Stimulated activated CD4-positive, alpha-beta T cell treated with anti-CD3 and anti-CD28 coated beads, Interleukin-15, amount 100 ng/mL, for 24 hours (primary cell): ENCODE measurements around the gene RNF152.
"Not testable (repeated sequence)": the region's sequence is repeated elsewhere in the genome, so short reads cannot be mapped to it uniquely, and the experiment has no call there.

Experiments used
- DNase-seq: peaks from one replicate; pipeline ENCODE4 v3.0.0-alpha.2; 2020

The RNF152 gene

GRCh38 chr18:61808286-61808685 lies 84.5 kb downstream of the RNF152 start:
- no peak for DNase-seq

- no peak for DNase-seq
Observed at GRCh38 chr18:61803393-61803792, 89.4 kb downstream of the RNF152 start.

DNA sequence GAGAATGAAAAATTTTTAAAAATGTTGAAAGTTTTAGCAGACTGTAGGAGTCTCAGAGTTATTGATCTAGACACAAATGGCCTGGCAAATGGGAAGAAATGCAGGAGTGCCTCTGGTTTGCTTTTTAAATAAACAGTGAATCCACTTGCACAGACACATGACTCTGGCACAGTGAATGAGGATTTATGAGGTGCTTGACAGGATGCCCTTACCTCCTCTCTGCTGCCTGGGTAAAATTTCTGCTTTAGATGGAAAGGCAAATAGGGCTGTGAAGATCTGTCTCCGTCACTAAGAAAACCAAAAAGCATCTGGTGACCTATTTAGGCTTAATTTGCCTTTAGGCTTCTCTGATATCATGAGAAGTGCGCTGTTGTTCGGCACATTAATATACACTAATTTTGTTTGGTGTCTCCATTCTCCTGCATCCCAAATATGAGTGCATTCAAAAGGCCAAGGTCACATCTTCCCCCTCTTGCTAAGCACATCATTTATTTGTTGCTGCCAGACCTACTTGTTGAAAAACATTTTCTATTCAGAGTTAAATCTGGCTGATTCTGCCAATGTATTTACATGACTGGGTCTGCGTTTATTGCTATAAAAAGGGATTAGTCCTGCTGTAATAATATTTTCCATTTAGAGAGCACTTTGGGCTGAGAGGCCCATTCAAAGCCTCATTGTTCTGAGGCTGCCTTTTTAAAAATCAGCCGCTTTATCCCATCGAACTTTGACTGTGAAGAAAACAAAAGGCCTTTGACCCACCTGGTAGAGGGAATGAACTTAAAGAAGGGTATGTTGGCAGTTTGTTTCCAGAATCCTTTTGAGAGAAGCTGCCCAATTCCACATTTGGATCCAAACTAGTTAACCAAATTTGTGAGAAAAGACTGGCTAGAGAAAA lies 94.9 kb downstream of the RNF152 start:
- no peak for DNase-seq

DNA sequence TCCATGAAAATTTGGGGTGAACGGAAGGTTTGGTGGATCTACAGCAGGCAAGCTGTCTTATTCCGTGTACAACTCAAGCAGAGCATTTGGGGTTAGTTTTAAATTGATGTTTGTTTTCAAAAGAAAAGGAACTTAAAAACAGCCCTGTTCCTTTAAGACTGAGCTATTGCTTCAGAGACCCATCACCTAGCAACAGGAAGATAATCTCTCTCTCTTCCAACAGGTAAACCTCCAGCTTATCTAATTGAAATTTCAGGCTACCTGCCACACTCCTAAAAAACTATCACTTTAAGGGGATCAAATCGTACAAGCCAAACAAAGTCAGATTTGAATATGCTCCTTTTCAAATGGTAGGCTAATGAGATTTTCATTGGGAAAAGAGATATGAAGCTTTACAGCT lies 101.8 kb downstream of the RNF152 start:
- no peak for DNase-seq

GRCh38 chr18:61787011-61787670 lies 105.7 kb downstream of the RNF152 start:
- DNase-seq: not testable (repeated sequence)

DNA sequence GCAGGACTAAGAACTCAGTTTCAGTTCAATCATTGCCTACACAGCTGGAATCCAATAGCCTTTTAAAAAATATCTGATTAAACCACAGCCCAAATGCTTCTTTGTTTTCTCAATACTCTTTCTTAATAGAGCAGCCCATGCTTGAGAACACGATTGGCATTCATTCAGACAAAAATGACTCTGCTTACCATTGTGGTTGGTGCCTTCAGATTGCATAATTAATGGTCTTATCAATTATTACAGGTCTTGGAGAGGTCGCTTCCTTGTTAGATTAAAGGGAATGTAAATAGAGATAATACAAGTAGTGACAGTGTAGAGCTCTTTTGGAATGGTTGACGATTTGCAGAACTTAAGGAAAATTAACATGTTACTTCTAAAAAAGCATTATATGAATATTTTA lies 107.2 kb downstream of the RNF152 start:
- DNase-seq: no peak

GRCh38 chr18:61784834-61785233 lies 108.0 kb downstream of the RNF152 start:
- DNase-seq: no peak

DNA sequence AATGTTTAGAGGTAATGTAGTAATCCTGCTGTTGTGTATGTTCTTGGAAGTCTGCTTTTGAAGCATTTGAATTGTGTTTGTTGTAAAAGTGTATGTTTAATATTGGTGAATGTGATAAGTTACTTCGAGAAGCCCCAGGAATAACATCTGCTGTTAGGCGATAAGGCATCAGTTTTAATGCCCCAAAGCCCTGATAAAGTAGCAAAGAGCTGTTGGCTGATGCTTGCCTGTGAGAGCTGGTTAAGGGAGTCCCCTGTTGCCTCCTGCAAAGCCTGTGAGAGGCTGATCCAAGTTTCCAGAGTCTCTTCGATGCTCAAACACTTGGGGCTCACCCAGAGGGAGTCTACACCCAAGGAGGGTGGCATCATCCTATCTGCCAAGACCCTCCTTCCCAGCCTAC lies 110.3 kb downstream of the RNF152 start:
- DNase-seq: no peak

- DNase-seq: not testable (repeated sequence)
Observed at GRCh38 chr18:61776201-61776600, 116.6 kb downstream of the RNF152 start.

DNA sequence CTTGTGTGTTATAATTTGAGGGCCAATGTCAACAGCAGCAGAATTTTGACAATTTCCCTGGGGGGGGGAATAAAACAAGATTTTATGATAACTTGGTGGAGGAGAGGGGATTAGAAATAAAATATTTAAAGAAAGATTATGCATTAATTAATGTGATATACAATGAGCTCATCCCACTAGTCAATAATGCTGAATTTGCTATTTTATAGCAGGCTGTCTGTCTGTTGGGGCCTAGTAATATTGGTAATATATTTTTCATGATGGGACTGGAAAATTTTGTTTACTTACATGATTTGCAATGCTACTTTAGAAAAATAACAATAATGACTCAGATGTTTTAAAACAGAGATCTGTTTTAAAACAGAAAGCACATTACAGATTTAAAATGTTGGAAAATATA lies 118.0 kb downstream of the RNF152 start:
- DNase-seq: no peak

DNA sequence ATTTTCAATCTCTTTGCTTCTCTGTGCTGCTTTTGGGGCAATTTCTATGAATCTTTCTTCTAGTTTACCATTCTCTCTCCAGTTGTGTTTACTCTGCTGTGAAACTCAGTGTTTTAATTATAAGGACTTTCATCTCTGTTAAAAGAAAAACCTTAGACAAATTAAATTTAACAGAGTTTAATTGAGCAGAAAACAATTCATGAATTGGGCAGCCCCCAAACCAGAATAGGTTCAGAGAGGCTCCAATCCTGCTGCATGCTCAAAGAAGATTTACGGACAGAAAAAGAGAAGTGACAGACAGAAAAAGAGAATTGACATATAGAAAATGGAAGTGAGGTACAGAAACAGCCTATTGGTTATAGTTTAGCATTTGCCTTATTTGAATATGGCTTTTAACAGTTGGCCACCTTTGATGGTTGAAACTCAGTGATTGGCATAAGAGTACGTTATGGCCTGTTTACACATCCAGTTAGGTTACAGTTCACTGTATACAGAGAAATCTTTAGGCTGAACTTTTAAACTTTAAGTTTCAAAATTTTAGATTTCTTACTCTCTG lies 120.4 kb downstream of the RNF152 start:
- no peak for DNase-seq

- DNase-seq: no peak
Observed at GRCh38 chr18:61771861-61772260, 120.9 kb downstream of the RNF152 start.

DNA sequence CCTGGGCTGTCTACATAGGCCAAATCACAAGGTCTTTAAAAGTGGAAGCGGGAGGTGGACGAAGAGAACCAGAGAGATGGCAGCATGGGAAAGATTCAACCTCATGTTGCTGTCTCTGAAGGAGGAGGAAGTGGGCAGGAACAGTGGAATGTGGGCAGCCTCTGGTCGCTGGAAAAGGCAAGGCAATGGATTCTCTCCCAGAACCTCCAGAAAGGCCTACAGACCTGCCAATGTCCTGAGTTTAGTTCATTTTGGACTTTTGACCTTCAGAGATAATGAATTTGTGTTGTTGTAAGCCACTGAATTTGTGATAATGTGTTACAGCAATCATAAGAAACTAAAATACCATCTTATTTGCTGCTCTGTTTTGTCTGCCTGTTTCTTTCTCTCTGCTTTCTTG lies 122.5 kb downstream of the RNF152 start:
- no peak for DNase-seq

- no peak for DNase-seq
Observed at GRCh38 chr18:61766266-61766884, 126.4 kb downstream of the RNF152 start.

DNA sequence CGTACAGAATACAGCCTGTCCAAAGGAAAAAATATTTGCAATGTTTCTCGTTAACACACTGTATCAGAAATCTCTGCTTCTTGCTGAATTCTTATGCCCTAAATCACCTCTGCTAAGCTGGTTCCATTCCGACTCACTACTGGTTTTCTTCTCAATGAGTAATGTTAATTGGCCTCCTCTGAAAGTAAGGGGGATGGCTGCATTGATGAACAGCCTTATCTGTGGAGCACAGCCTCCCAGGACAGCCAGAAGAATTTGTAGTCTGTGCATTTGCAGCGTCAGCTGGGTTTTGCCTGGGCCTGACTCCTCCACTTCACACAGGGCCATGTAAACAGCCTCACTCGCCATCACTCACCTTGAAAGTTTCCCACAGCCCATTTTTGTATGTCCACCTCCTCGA lies 127.7 kb downstream of the RNF152 start:
- DNase-seq: no peak

DNA sequence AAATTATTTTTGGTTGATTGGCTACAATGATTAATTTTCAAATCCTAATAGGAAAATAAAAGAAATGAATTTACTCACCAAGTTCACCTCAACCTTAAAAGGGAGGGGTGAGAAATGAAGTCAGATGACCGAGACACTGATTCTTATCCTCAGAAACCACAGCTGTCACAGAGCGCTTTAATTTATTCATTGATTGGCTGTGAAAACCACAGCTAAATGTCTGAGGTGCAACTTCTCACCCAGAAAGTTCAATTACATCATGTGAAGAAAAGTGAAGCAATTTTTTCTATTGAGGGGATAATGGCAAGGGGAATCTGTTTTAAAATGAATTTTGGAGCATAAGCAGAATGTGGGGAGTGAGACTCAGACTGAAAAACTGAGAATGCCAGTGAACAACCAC lies 128.4 kb downstream of the RNF152 start:
- peak; percentile 14 for DNase-seq

- DNase-seq: no peak
Observed at GRCh38 chr18:61761875-61762274, 130.9 kb downstream of the RNF152 start.
